Testis (tissue), 3 donors: ENCODE results near the gene SLC6A6. TPM values are rescaled to one million over a fixed set of nuclear protein-coding genes. Genes with fewer than 3 reads are reported as not detected.

ENCODE experiments used
- DNase-seq: peaks from one replicate; pipeline ENCODE4 v3.0.0-alpha.2; 2019
- H3K27ac ChIP-seq, 2 donors: fragments of 200-600 bp; sonication (generic); one replicate each; pipeline ENCODE4 v1.5.1; 2019
- H3K27me3 ChIP-seq: fragments of 200-600 bp; sonication (generic); one replicate; pipeline ENCODE4 v1.5.1; 2019
- H3K36me3 ChIP-seq: fragments of 200-600 bp; sonication (generic); one replicate; pipeline ENCODE4 v1.5.1; 2017; ENCODE audit warnings: low read depth; ENCODE audit errors: missing control alignments
- H3K4me1 ChIP-seq: fragments of 200-600 bp; sonication (generic); one replicate; pipeline ENCODE4 v1.5.1; 2019
- H3K4me3 ChIP-seq, 2 donors: fragments of 200-600 bp; sonication (generic); one replicate each; pipeline ENCODE4 v1.5.1; 2017 to 2019
- H3K9me3 ChIP-seq: fragments of 200-600 bp; sonication (generic); one replicate; pipeline ENCODE4 v1.5.1; 2017
- CTCF ChIP-seq, 3 experiments: fragments of 450-650 bp in 2 of 3; fragments of 200-600 bp in 1 of 3; sonication (generic) in 1 of 3; IDR thresholded peaks; one replicate each; pipeline ENCODE4 v1.5.1; 2016 to 2019; ENCODE audit warnings: antibody characterized with exemption in 3 of 3, mild to moderate bottlenecking in 2 of 3, moderate library complexity in 1 of 3
- POLR2A ChIP-seq: fragments of 450-650 bp; IDR thresholded peaks from one replicate; pipeline ENCODE4 v1.6.1; 2017; ENCODE audit warnings: antibody characterized with exemption, mild to moderate bottlenecking, moderate library complexity
- WGBS, 2 donors: methylation state at CpG; one replicate each; pipeline ENCODE4 v1.1.5; 2018; 5-methylcytosine and 5-hydroxymethylcytosine counted together
- intact Hi-C: fragments of 100-400 bp; cut with DNase I; formaldehyde crosslinking; loops from one replicate; pipeline ENCODE4 v1.15.1; 2023; ENCODE audit warnings: low total_unique reads
- polyA plus RNA-seq: library from polyadenylated mRNA; stranded (reverse); fragments of 350-450 nt; fragmentation: Illumina TruSeq; extraction: RNeasy Lipid Tissue Mini Kit (QIAGEN cat#74804); gene quantifications from one replicate; pipeline ENCODE4 v1.2.3, GENCODE V29; 2014; ENCODE audit warnings: low read depth, low replicate concordance; ENCODE audit not compliant: insufficient read depth
- total RNA-seq, 2 donors: library from RNA; depleted of rRNA; stranded (reverse); fragments of >200 nt; gene quantifications; one replicate each; pipeline ENCODE4 v1.2.3, GENCODE V29; 2016

The SLC6A6 gene
- total and polyA plus RNA-seq, 3 donors from 2014 or later, result 9.7 to 14.9 (median 13.7) TPM

GRCh38 chr3:14471016-14471415 lies 68.6 kb downstream of the SLC6A6 start:
- no peak for DNase-seq
- Histone ChIP-seq H3K4me1 (peaks cover 29% of the 10 kb centered on the region), H3K9me3 (no peaks in the 10 kb centered on the region), H3K4me3 (no peak overlapping the region), H3K27ac (peak overlapping the region in 1 of 2 donors; percentile 33), H3K27me3 (no peaks in the 10 kb centered on the region), H3K36me3 (no peaks in the 10 kb centered on the region)
- TF ChIP-seq POLR2A (no peak), CTCF (IDR thresholded peaks at IDR 0.05) (no peak)
- intact Hi-C loops, result no loop called here
- WGBS, 2 donors, result 87 to 90% methylated on average over 5 of the region's 5 CpGs

GRCh38 chr3:14471690-14472089 lies 69.3 kb downstream of the SLC6A6 start:
- no peak for DNase-seq
- Histone ChIP-seq H3K4me1 (peaks cover 26% of the 10 kb centered on the region), H3K27ac (peak overlapping the region in 1 of 2 donors; percentile 0), H3K36me3 (no peaks in the 10 kb centered on the region), H3K27me3 (no peaks in the 10 kb centered on the region), H3K9me3 (no peaks in the 10 kb centered on the region), H3K4me3 (no peak overlapping the region)
- TF ChIP-seq CTCF (IDR thresholded peaks at IDR 0.05) (no peak), POLR2A (no peak)
- intact Hi-C loops, result no loop called here
- 81 to 82% methylated on average over 10 of the region's 10 CpGs for WGBS, 2 donors

GRCh38 chr3:14472471-14473351 lies 70.3 kb downstream of the SLC6A6 start:
- TF ChIP-seq POLR2A, result no peak
- TF ChIP-seq CTCF (IDR thresholded peaks at IDR 0.05), result no peak
- H3K4me3 ChIP-seq, result no peak overlapping the region
- H3K27me3 ChIP-seq, result no peaks in the 10 kb centered on the region
- peaks cover 22% of the 10 kb centered on the region for H3K4me1 ChIP-seq
- H3K27ac ChIP-seq, result peak overlapping the region in 1 of 2 donors; percentile 0
- DNase-seq, result no peak
- H3K36me3 ChIP-seq, result no peaks in the 10 kb centered on the region
- no peaks in the 10 kb centered on the region for H3K9me3 ChIP-seq
- WGBS, 2 donors, result 79 to 88% methylated on average over 22 of the region's 22 CpGs
- intact Hi-C loops, result no loop called here

- Histone ChIP-seq H3K4me3 (no peak overlapping the region), H3K36me3 (no peaks in the 10 kb centered on the region), H3K4me1 (peaks cover 22% of the 10 kb centered on the region), H3K27me3 (no peaks in the 10 kb centered on the region), H3K9me3 (no peaks in the 10 kb centered on the region), H3K27ac (peak overlapping the region in 1 of 2 donors; percentile 0)
- WGBS, 2 donors, result 71 to 78% methylated on average over 7 of the region's 7 CpGs
- intact Hi-C loops, result no loop called here
- peak; percentile 53 for DNase-seq
- TF ChIP-seq CTCF (IDR thresholded peaks at IDR 0.05), result no peak
- no peak for TF ChIP-seq POLR2A
Observed at GRCh38 chr3:14473411-14473891, 71.0 kb downstream of the SLC6A6 start.
